GM19452 (cell line): ENCODE data around the gene ZNF71.
"Not testable (repeated sequence)": the region's sequence is repeated elsewhere in the genome, so short reads cannot be mapped to it uniquely, and the experiment has no call there.

Source experiments
- ATAC-seq: cut with Tn5 transposase; IDR thresholded peaks from one replicate; pipeline ENCODE4 v1.9.1; 2021; ENCODE audit not compliant: unreplicated experiment

The ZNF71 gene

DNA sequence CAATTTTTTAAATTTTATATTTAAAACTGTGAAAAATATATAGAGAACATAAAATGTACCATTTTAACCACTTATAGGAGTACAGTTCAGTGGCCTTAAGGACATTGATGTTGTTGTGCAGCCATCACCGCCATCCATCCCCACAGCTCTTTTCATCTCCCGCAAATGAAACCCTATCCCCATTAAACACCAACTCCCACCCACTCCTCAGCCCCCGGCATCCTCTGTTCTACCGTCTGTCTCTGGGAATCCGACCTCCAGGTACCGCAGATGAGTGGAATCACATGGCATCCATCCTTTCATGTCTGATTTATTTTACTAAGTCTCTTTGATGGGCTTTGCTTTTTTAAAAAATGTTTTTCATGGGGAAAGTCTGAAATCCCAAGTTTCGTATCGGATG, 24.0 kb downstream of the ZNF71 start:
- ATAC-seq, result no peak

DNA sequence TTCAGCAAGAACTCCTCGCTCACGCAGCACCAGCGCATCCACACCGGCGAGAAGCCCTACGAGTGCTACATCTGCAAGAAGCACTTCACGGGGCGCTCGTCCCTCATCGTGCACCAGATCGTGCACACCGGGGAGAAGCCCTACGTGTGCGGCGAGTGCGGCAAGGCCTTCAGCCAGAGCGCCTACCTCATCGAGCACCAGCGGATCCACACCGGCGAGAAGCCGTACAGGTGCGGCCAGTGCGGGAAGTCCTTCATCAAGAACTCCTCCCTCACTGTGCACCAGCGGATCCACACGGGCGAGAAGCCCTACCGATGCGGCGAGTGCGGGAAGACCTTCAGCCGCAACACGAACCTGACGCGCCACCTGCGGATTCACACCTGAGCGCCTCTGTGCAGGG, 27.3 kb downstream of the ZNF71 start:
- no peak for ATAC-seq

DNA sequence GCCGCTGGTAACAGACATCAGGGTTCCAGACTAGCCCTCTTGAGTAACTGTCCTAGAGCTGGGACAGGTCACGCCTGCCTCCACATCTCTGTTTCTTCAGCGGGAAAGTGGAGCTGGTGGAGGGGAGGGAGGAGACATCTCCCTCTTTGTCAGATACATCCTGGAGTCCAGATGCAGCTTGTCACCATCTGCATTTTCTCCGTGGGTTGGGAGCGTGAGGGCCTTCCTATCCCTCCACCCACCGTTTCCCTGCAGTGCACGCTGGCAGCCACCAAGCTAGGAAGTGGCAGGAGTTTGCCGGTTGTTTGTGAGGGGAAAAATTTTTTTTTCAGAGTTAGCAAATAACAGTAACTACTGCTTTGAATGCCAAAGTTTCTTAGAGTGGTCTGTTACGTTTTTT, 27.9 kb downstream of the ZNF71 start:
- no peak for ATAC-seq

DNA sequence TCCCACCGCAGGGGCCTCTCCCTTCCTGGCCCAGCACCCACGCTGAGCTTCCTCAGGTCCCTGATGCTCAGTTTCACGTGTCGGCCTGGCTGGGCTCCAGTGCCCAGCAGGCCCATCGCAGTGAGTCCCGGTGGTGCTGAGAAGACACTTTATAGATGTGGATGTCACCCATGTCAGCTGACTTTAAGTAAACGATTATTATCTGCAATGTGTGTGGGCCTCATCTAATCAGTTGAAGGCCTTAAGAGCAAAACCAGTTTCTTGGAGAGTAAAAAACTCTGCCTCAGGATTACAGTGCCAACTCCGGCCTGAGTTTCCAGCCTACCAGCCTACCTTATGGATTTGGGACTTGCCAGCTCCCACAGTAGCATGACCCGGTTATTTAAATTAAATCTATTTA, 30.6 kb downstream of the ZNF71 start:
- no peak for ATAC-seq

DNA sequence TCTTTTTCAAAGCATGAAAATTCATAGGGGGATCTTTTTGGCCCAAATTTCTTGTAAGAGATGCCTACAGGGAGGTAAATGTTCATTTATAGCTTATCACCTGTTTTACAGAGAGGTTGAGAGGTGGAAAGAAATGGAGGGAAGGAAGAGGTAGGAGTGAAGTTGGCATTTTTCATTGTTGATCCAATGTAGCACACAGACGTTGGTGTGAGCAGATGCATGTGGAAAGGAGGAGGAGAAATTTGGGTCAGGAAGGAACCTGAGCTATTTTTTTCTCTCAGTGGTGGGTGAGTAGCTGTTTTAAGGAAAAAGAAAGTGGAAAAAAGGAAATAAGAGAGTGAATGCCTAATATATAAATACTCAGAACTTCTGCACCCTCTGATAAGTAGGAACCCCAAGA, 37.9 kb downstream of the ZNF71 start:
- ATAC-seq, result no peak

DNA sequence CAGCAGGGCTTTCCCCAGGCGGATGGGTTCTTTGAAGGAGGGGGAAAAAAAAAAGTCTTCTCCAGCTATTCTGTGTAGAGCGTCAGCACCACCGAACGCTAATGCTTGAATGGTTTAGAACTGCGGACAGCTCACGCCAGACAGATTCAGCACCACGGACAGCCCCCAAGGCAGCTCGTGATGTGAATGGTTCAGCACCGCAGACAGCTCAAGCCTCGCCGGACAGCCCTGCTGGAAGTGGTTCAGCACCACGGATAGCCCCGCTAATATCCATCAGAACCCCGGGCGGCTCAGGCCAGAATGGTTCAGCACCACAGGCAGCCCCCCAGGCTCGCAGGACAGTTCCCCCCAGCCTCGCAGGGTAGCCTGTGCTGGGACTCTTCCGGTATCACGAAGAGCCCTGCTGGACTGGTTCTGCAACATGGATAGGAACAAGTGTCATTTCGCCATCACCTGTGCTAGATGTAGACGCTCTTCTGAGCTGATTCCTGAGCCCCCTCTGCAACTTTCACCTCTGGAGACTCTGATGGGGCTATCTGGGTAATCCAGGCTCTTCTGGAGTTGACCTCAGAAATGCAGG, 43.0 kb downstream of the ZNF71 start:
- ATAC-seq, result no peak

DNA sequence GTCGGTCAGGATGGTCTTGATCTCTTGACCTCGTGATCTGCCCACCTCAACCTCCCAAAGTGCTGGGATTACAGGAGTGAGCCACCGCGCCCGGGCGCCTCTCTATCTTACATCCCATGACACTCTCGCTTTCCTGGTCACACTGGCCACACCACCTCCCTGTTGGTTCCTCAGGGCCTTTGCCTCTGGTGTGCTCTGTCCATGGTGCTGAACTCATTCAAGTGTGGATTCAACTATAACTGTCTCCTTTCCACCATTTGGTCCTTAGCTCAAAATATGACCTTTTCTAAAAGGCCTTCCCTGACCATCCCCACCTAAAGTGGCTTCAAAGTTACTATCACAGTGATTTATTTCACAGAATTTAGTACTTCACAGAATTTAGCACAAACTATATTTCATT, 44.1 kb downstream of the ZNF71 start:
- ATAC-seq, result no peak

DNA sequence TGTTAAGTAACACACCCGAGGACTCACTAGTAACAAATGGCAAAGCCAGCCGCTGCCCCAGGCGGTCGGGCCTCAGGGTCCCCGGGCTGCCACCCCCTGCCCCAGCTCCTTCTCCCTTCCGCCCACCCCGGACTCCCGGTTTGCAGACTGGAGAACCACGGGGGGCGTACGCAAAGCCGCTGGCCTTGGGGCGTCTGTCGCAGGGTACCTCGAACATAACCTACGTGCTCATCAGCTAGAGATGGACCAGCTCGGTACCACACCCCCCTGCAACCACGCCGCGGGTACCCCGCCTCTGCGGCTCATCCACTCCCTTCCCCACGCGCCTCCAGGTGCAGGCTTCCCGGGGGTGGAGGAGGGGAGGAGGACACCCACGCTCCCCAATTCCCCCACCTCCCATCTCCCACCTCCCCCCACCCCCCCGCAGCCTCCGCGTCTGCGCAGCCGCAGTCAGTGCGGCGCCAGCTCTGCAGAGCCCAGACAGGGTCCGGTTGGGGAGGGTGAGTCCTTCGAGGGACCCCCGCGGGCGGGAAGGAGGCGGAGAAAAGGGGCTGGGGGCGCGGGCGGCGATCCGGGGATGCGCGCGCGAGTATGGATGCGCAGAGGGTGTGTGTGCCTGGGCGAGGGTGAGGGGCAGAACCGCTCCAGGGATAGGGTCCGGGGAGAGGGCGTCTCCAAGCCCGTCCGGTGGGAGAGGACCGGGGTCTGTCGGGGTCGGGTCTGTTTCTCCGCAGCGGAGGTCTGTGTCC, 47.8 kb downstream of the ZNF71 start, which contains the start of gene SMIM17:
Gene SMIM17, plus strand, starts transcription at position 449 of the 749 bp plus-strand sequence. CDS start 2,509 bp downstream, outside the sequence.
- ATAC-seq, result no peak

DNA sequence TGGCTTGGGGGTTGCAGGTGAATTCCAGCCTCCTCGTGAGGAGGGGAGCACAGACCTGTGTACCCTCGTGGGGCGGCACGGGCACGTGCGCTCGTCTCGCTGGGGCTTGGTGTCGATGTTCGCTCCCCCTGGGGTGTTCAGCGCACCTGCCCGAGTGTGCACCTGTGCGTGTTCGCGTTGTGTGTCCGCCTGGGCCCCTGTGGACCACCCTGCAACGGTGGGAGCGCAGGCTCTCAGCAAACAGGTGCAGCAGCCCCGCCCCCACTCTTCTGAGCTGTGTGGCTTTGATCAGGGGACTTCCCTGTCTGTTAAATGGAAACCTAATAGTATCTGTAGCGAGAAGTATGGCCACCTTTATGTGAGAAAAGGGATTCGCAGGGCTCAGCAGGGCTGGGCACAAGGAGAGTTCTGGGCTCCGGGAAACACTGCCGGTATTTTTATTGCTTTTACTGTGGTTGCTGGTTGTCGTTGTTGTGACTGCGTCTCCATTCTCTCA, 48.4 kb downstream of the ZNF71 start:
- ATAC-seq, result no peak

DNA sequence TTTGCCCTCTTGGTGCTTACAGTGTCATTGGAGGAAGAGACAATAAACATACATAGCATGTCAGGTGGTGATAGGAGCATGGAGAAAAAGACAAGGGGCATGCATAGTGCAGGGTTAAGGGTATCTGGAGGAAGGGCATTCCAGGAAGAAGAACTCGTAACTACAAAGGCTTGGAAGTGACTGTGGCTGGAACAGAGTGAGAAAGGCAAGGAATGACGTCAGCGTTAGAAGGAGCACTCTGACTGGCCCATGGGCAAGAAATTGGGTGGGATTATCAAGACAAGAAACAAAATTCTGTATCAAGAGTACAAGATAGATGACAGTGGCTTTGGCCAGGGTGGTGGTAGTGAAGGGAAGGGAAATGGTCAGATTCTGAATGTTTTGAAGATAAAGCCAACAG, 59.0 kb downstream of the ZNF71 start:
- ATAC-seq, result no peak

DNA sequence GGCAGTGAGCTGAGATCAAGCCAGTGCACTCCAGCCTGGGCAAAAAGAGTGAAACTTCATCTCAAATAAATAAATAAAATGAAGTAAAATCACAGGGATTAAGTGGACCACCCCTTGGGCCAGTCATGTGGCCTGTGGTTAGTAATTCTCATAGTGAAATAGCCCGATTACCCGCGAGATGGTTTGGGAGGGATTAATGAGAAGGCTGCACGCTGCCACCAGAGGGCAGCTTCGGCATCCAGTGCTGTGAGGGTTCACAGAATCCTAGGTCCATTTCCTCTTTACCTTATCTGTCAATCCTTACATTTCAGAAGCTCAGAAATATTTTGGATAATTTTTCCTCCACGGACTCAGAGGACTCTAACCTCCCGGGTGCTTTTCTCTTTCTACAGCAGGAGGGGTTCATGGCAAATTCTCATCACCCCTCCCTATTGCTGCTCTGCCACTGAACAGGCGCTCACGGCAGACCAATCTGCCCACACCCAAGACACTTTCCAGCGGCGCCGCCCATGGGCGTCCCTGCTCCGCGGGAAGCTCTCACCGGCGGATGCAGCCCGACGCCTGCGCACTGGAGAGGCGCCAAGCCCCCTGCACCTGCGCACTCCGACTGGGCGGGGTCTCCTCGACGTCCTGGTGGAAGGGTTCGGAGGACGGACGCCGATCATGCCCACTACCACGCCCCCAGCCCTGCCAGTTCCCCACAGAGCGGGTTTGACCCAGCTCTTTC, 65.4 kb downstream of the ZNF71 start:
- no peak for ATAC-seq

DNA sequence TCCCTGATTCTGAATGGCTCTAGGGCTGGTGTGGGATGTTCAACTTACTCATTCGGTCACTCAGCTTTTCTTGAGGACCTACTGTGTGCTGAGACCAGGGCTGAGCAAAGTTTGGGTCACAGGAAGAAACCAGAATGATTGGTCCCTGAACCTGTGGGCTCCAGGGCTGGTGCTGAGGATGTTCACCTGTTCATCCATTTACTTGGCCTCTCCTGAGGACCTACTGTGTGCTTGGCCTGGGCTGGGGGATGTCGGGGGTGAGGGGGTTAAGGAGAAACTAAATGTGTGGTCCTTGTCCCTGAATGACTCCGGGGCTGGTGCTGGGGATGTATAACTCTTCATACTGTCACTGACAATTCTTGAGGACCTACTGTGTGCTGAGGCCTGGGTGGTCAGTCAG, 66.1 kb downstream of the ZNF71 start:
- no peak for ATAC-seq

DNA sequence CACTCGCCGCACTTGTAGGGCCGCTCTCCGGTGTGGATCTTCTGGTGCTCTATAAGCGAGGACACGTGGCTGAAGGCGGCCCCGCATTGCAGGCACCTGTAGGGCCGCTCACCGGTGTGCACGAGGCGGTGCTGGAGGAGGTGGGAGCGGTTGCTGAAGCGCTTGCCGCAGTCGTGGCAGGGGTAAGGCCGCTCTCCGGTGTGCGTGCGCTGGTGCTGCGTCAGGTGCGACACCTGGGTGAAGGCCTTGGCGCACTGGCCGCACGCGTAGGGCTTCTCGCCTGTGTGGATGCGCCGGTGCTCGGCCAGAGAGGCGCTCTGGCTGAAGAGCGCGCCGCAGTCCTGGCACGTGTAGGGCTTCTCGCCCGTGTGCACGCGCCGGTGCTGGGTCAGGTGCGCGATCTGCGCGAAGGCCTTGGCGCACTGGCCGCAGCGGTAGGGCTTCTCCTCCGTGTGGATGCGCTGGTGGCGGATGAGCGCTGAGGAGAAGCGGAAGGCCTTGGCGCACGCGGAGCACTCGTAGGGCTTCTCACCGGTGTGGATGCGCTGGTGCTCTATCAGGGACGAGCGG, 68.9 kb downstream of the ZNF71 start:
- no peak for ATAC-seq

DNA sequence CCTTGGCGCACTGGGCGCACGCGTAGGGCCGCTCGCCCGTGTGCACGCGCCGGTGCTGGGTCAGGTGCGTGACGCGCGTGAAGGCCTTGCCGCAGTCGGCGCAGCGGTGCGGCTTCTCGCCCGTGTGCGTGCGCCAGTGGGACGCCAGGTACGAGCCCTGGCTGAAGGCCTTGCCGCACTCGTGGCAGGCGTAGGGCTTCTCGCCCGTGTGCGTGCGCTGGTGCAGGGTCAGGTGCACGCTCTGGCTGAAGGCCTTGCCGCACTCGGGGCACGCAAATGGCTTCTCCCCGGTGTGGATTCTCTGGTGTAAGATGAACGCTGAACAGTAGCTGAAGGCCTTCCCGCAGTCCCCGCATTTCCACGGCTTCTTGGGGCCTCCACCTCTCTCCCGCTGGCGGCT, 69.4 kb downstream of the ZNF71 start:
- ATAC-seq, result no peak

DNA sequence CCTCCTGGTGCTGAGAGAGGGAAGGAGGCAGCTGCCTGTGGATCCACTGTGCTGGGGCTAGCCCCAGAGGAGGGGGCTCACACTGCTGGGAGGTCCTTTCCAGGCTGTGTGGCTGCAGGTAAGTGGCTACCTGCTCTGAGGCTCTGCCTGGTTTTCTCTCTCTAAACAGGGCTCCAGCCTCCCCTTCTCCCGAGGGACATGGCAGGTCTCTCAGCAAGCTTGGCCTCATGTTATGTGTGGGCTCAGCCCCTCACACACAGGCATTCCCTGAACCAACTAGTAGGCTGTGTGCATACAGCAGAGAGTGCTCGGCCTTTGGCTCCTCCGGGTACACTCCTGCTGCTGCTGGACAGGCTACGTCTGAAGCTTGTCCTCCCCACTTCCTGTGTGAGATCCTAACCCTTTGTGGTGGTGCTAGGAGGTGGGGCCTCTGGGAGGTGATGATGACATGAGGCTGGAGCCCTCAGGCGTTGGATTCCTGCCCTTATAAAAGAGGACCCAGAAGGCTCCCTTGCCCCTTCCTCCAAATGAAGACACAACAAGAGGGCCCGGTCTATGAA, 72.3 kb downstream of the ZNF71 start:
- ATAC-seq, result no peak

DNA sequence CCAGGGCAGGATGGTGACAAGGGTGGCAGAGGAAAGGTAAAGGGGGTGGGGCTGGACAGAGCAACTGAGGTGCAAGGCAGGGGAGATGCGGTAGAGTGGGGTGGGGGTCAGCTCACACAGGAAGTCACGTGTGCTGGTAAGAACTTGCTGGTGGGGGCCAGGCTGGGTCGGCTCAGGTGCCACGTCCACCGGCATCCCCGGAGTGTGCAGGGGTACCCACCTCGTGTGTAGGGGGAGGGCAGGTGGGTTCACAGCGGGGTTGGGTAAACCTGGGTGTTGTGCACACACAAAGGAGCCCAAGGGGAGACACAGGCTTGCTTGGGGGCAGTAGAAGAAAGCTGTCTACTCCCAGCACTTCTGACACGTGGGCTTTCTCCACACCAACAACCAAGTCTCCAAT, 73.6 kb downstream of the ZNF71 start:
- ATAC-seq, result no peak

DNA sequence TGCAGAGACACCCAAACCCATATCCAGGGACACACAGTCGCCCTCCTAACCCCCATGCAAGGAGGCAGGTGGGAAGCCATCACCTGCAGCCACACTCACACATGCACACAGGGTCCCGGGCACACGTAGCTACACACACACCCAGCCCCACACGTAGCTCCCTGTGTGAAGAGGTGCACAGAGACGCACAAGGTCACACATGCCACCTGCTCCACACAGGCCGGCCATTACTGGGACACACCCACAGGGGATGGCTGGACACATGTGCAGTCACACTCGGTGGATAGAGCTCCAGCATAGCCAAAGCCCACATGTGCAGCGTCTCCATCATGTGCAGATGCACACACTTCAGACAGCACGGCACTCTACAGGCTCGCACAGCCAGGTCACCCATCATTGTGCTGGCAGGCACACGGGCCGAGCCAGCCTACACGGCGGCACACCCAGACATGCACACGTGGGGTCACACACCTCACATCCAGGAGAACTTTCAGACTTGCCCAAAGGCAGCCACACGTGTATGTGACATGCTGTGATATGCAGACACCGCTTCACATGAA, 75.4 kb downstream of the ZNF71 start:
- no peak for ATAC-seq

DNA sequence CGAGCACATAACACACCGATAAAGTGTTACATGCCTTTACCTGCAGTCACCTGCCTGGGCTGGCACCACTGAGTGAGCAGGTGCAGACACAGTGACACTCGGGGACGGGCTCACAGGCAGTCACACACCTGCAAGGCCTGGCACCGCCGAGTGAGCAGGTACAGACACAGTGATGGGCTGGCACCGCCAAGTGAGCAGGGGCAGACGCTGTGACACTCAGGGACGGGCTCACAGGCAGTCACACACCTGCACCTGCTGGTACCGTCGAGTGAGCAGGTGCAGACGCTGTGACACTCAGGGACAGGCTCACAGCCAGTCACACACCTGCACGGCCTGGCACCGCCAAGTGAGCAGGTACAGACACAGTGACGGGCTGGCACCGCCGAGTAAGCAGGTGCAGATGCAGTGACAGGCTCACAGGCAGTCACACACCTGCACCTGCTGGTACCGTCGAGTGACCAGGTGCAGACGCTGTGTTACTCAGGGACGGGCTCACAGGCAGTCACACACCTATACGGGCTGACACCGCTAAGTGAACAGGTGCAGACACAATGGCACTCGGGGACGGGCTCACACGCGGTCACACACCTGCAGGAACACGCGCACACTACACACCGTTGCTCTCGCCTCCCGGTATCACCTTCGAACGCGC, 76.0 kb downstream of the ZNF71 start:
- ATAC-seq, result no peak

DNA sequence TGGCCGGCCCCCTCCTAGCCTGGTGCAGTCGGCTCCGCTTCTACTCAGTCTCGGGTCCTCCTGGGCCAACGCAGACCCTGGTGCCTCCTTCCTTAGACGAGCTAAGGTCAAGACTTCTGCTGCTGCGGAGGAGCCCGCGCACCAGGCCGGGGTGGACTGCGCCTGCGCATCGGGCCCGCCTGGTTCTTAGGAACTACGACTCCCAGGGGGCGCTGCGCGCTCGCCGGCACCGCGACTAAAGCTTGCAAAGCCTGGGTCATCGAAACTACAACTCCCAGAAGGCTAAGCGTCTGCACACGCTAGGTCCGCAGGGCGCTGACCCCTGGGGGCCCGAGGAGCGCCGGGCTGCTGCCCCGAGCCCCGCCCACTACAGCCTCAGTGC, 76.5 kb downstream of the ZNF71 start, which contains the start of gene ZNF835:
Gene ZNF835, minus strand, starts transcription at position 145 of the 382 bp plus-strand sequence. CDS start 6,559 bp downstream, outside the sequence.
- no peak for ATAC-seq

DNA sequence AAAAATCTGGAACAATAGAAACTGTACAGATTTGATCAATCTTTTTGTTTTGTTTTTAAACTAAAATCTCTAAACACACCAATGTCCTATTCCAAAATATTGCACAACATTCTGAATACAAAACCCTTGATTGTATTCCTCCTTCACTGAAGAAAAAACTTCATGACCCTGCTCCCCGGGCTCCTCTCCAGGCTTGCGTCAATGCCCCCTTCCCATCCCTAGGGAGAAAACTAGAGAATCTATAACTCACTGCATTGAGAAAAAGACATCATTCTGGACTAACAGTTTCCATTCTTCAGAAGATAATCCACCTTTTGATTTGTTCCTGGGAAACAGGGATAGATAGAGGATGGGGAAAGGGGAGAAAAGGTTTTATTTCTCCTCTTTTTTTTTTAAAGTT, 77.5 kb downstream of the ZNF71 start:
- ATAC-seq, result not testable (repeated sequence)
